Neural progenitor cell (in vitro differentiated cells): ENCODE measurements around the gene USP25. TPM values are rescaled to one million over a fixed set of nuclear protein-coding genes. Genes with fewer than 3 reads are reported as not detected.
A peak's percentile ranks its signal among the peaks of the same experiment; 100 is the strongest.

Experiments used
- DNase-seq: peaks from one replicate; pipeline ENCODE4 v3.0.0-alpha.2; 2016; ENCODE audit warnings: low spot score
- H2AFZ ChIP-seq: fragments of 200-600 bp; sonication (generic); replicated peaks from 2 replicates; pipeline ENCODE4 v1.6.1; 2016; ENCODE audit warnings: antibody characterized with exemption
- H3F3A ChIP-seq: fragments of 200-600 bp; sonication (generic); 2 replicates; pipeline ENCODE4 v1.6.1; 2016; ENCODE audit warnings: antibody characterized with exemption, low read depth
- H3K27ac ChIP-seq: fragments of 200-600 bp; sonication (generic); 2 replicates; pipeline ENCODE4 v1.5.1; 2016; ENCODE audit warnings: mild to moderate bottlenecking
- H3K27me3 ChIP-seq: fragments of 200-600 bp; sonication (generic); 2 replicates; pipeline ENCODE4 v1.6.1; 2016; ENCODE audit warnings: mild to moderate bottlenecking, moderate library complexity
- H3K36me3 ChIP-seq: fragments of 200-600 bp; sonication (generic); 2 replicates; pipeline ENCODE4 v1.5.1; 2016
- H3K4me1 ChIP-seq: fragments of 200-600 bp; sonication (generic); 2 replicates; pipeline ENCODE4 v1.6.1; 2016; ENCODE audit warnings: mixed run types
- H3K4me2 ChIP-seq: fragments of 200-600 bp; sonication (generic); 2 replicates; pipeline ENCODE4 v1.6.1; 2016
- H3K4me3 ChIP-seq: fragments of 200-600 bp; sonication (generic); 2 replicates; pipeline ENCODE4 v1.5.1; 2016
- H3K79me2 ChIP-seq: fragments of 200-600 bp; sonication (generic); 2 replicates; pipeline ENCODE4 v1.6.1; 2016; ENCODE audit warnings: low read depth
- H3K9ac ChIP-seq: fragments of 200-600 bp; sonication (generic); 2 replicates; pipeline ENCODE4 v1.6.1; 2016
- H3K9me3 ChIP-seq: fragments of 200-600 bp; sonication (generic); 2 replicates; pipeline ENCODE4 v1.5.1; 2016; ENCODE audit warnings: low read depth
- H4K20me1 ChIP-seq: fragments of 200-600 bp; sonication (generic); 2 replicates; pipeline ENCODE4 v1.6.1; 2016; ENCODE audit warnings: low read depth
- H3K27ac Mint-ChIP-seq: 3 replicates; pipeline ENCODE4 v1.8.0; 2021; ENCODE audit warnings: mixed read lengths
- H3K27me3 Mint-ChIP-seq: 2 replicates; pipeline ENCODE4 v1.8.0; 2022; ENCODE audit warnings: low read depth, mild to moderate bottlenecking, inconsistent platforms, moderate library complexity, mixed read lengths; ENCODE audit not compliant: insufficient read depth
- H3K36me3 Mint-ChIP-seq: 3 replicates; pipeline ENCODE4 v1.8.0; 2021; ENCODE audit warnings: mixed read lengths
- H3K4me1 Mint-ChIP-seq: 3 replicates; pipeline ENCODE4 v1.8.0; 2021; ENCODE audit warnings: mixed read lengths
- H3K4me3 Mint-ChIP-seq: 3 replicates; pipeline ENCODE4 v1.8.0; 2021; ENCODE audit warnings: mild to moderate bottlenecking, moderate library complexity, mixed read lengths
- H3K9me3 Mint-ChIP-seq: 3 replicates; pipeline ENCODE4 v1.8.0; 2020; ENCODE audit warnings: mixed read lengths
- EZH2 ChIP-seq: fragments of 200-600 bp; sonication (generic); IDR thresholded peaks from 2 replicates; pipeline ENCODE4 v1.6.1; 2017; ENCODE audit warnings: antibody characterized with exemption, mild to moderate bottlenecking, moderate library complexity
- EZH2phosphoT487 ChIP-seq: fragments of 200-600 bp; sonication (generic); IDR thresholded peaks from 2 replicates; pipeline ENCODE4 v1.6.1; 2017; ENCODE audit warnings: antibody characterized with exemption
- total RNA-seq: library from RNA; depleted of rRNA; stranded (reverse); fragments of >200 nt; gene quantifications from 2 replicates; pipeline ENCODE4 v1.2.3, GENCODE V29; 2015; ENCODE audit warnings: low replicate concordance
- TF ChIP-seq, protein P1 (sequence below): fragments of 200-600 bp; sonication (generic); IDR thresholded peaks from 2 replicates; pipeline ENCODE4 v1.5.1; 2017; ENCODE audit warnings: antibody characterized with exemption, mild to moderate bottlenecking

USP25 gene
- total RNA-seq: 19.2 and 36.4 TPM in 2 replicates

DNA sequence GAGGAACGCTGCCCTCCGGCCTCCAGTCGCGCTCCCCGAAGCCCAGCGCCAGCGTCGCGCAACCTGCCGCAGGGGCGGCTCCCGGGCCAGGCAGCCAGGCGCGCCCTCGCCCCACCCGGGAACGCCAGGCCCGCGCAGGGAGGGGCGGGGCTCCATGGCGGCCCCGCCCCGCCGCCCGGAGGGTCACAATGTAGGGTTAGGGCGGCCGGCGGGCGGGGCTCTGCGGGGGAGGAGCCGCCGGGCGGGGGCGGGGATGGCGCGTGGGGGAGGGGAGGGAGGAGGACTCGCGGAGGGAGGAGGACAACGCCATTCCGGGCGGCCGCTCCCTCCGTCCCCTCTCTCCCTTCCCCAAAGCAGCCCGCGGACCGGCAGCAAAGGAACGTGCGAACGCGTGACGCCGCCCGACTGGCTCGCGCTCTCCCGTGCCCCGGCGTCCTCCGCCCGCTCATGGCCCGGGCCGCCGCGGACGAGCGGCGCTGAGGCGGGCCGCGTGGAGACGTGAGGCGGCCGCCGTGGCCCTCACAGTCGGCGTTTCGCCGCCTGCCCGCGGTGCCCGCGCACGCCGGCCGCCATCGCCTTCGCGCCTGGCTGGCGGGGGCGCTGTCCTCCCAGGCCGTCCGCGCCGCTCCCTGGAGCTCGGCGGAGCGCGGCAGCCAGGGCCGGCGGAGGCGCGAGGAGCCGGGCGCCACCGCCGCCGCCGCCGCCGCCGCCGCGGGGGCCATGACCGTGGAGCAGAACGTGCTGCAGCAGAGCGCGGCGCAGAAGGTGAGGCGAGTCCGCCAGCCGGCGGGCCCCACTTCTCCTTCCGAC, at the start of gene USP25:
Gene USP25 (plus strand): TSS at position 309 of the 810 bp plus-strand sequence. CDS start 412 bp downstream, at position 721.
- Mint-ChIP-seq H3K27me3 (peaks cover 3% of the 10 kb centered on the region), H3K4me3 (peak within 1 kb of the TSS; percentile 97), H3K36me3 (peaks cover 4% of the 10 kb centered on the region), H3K4me1 (peaks cover 10% of the 10 kb centered on the region), H3K9me3 (peaks cover 6% of the 10 kb centered on the region), H3K27ac (peak within 1 kb of the TSS; percentile 95)
- Histone ChIP-seq H3F3A (peaks cover 10% of the 10 kb centered on the region), H3K4me3 (peak within 1 kb of the TSS; percentile 86), H3K4me2 (peak within 1 kb of the TSS; percentile 83), H3K79me2 (peaks cover 45% of the 10 kb centered on the region), H4K20me1 (peaks cover 20% of the 10 kb centered on the region), H2AFZ (peak within 1 kb of the TSS; percentile 77), H3K27me3 (peaks cover 11% of the 10 kb centered on the region), H3K9ac (peak within 1 kb of the TSS; percentile 4), H3K9me3 (no peaks in the 10 kb centered on the region), H3K27ac (peak within 1 kb of the TSS; percentile 76), H3K4me1 (peaks cover 14% of the 10 kb centered on the region), H3K36me3 (no peaks in the 10 kb centered on the region)
- TF ChIP-seq EZH2: no peak
- no peak for TF ChIP-seq EZH2phosphoT487
- TF ChIP-seq, protein P1, sequence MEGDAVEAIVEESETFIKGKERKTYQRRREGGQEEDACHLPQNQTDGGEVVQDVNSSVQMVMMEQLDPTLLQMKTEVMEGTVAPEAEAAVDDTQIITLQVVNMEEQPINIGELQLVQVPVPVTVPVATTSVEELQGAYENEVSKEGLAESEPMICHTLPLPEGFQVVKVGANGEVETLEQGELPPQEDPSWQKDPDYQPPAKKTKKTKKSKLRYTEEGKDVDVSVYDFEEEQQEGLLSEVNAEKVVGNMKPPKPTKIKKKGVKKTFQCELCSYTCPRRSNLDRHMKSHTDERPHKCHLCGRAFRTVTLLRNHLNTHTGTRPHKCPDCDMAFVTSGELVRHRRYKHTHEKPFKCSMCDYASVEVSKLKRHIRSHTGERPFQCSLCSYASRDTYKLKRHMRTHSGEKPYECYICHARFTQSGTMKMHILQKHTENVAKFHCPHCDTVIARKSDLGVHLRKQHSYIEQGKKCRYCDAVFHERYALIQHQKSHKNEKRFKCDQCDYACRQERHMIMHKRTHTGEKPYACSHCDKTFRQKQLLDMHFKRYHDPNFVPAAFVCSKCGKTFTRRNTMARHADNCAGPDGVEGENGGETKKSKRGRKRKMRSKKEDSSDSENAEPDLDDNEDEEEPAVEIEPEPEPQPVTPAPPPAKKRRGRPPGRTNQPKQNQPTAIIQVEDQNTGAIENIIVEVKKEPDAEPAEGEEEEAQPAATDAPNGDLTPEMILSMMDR: no peak
- peak; percentile 91 for DNase-seq

DNA sequence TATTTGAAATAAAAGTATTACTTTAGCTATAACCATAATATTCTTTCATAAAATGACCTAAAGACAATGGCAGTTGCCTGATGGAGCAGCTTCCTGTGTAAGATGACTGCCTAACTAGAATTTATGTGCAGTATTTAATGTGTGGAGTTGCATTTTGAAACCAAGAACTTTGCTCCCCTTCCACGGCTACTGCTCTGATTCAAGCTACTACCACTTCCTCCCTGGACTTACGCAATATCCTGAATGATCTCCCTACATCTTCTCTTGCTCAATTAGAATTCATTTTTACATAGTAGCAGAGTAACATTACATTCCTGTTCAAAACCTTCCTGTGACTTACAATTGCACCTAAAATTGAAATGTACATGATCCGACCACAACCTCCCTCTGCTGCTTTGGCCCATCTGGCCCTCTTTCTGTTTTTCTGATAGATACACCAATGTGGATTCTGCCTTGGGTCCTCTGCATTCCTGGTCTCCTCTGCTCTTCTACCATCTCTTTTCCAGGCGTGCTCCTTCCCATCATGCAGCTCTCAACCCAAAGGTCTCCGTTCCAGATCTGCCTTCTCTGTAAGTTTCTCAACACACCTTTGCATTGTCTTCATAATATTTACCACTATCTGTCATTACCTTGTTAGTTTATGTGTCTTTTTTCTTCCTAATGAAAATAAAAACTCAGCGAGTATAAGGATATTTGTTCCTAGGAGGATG, 47.4 kb upstream of the USP25 start:
- Mint-ChIP-seq H3K27me3 (no peaks in the 10 kb centered on the region), H3K4me1 (no peaks in the 10 kb centered on the region), H3K9me3 (no peaks in the 10 kb centered on the region), H3K27ac (no peak overlapping the region), H3K4me3 (no peak overlapping the region), H3K36me3 (no peaks in the 10 kb centered on the region)
- Histone ChIP-seq H2AFZ (peak overlapping the region; percentile 37), H3K9ac (no peak overlapping the region), H3K4me1 (no peaks in the 10 kb centered on the region), H3K27me3 (no peaks in the 10 kb centered on the region), H3K27ac (no peak overlapping the region), H3K9me3 (no peaks in the 10 kb centered on the region), H4K20me1 (no peaks in the 10 kb centered on the region), H3K79me2 (no peaks in the 10 kb centered on the region), H3K36me3 (no peaks in the 10 kb centered on the region), H3K4me3 (no peak overlapping the region), H3K4me2 (no peak overlapping the region), H3F3A (no peaks in the 10 kb centered on the region)
- DNase-seq: no peak
- TF ChIP-seq, protein P1: no peak
- TF ChIP-seq EZH2 (no peak), EZH2phosphoT487 (no peak)

GRCh38 chr21:15682977-15683376, 46.8 kb upstream of the USP25 start:
- no peak for DNase-seq
- Histone ChIP-seq H4K20me1 (no peaks in the 10 kb centered on the region), H2AFZ (no peak overlapping the region), H3K4me1 (no peaks in the 10 kb centered on the region), H3K79me2 (no peaks in the 10 kb centered on the region), H3K9ac (no peak overlapping the region), H3F3A (no peaks in the 10 kb centered on the region), H3K9me3 (no peaks in the 10 kb centered on the region), H3K4me2 (no peak overlapping the region), H3K36me3 (no peaks in the 10 kb centered on the region), H3K27ac (no peak overlapping the region), H3K4me3 (no peak overlapping the region), H3K27me3 (no peaks in the 10 kb centered on the region)
- Mint-ChIP-seq H3K27ac (no peak overlapping the region), H3K9me3 (no peaks in the 10 kb centered on the region), H3K27me3 (no peaks in the 10 kb centered on the region), H3K36me3 (no peaks in the 10 kb centered on the region), H3K4me1 (no peaks in the 10 kb centered on the region), H3K4me3 (no peak overlapping the region)
- no peak for TF ChIP-seq EZH2phosphoT487
- no peak for TF ChIP-seq EZH2
- TF ChIP-seq, protein P1: no peak
